GM23338 (cell line): ENCODE data around the gene KDM1A.

Source experiments
- CREB1 ChIP-seq: fragments of 250-450 bp; sonication (Bioruptor Pico); IDR thresholded peaks from 2 replicates; pipeline ENCODE4 v1.5.0; 2020; ENCODE audit warnings: low read depth, mild to moderate bottlenecking, moderate library complexity
- EZH2 ChIP-seq: fragments of 200-600 bp; sonication (generic); IDR thresholded peaks from one replicate; pipeline ENCODE4 v1.8.0; 2017; ENCODE audit warnings: antibody characterized with exemption, mild to moderate bottlenecking, low read depth; ENCODE audit not compliant: unreplicated experiment
- EZH2phosphoT487 ChIP-seq: fragments of 200-600 bp; sonication (generic); IDR thresholded peaks from one replicate; pipeline ENCODE4 v1.8.1; 2018; ENCODE audit warnings: antibody characterized with exemption; ENCODE audit not compliant: unreplicated experiment
- JUNB ChIP-seq: IDR thresholded peaks from one replicate; pipeline ENCODE4 v1.6.1; 2016; ENCODE audit warnings: antibody characterized with exemption; ENCODE audit not compliant: unreplicated experiment
- NANOG ChIP-seq: IDR thresholded peaks from 2 replicates; pipeline ENCODE4 v1.6.1; 2016; ENCODE audit warnings: antibody characterized with exemption, borderline replicate concordance
- POLR2AphosphoS5 ChIP-seq: IDR thresholded peaks from 2 replicates; pipeline ENCODE4 v1.6.1; 2016; ENCODE audit warnings: antibody characterized with exemption, low read depth
- STAT1 ChIP-seq: IDR thresholded peaks from one replicate; pipeline ENCODE4 v1.6.1; 2016; ENCODE audit warnings: antibody characterized with exemption; ENCODE audit not compliant: unreplicated experiment
- ZNF114 ChIP-seq: fragments of 250-450 bp; sonication (Bioruptor Pico); IDR thresholded peaks from 2 replicates; pipeline ENCODE4 v1.5.0; 2020; ENCODE audit warnings: mild to moderate bottlenecking, moderate library complexity
- TF ChIP-seq, protein P1 (sequence below), 2 experiments: fragments of 200-600 bp in 1 of 2; sonication (generic) in 1 of 2; conservative IDR thresholded peaks; 2 replicates each; pipeline versions ENCODE4 v1.5.1 to v1.6.1; 2016 to 2017; ENCODE audit warnings: antibody characterized with exemption in 2 of 2, low read depth in 2 of 2, mild to moderate bottlenecking in 2 of 2, moderate library complexity in 1 of 2
- TF ChIP-seq, protein P2 (sequence below): fragments of 250-450 bp; sonication (Bioruptor Pico); IDR thresholded peaks from 2 replicates; pipeline ENCODE4 v1.5.0; 2020; ENCODE audit warnings: mild to moderate bottlenecking, moderate library complexity
- TF ChIP-seq, protein P3 (sequence below): IDR thresholded peaks from one replicate; pipeline ENCODE4 v1.6.1; 2018; ENCODE audit warnings: antibody characterized with exemption; ENCODE audit not compliant: unreplicated experiment

DNA sequence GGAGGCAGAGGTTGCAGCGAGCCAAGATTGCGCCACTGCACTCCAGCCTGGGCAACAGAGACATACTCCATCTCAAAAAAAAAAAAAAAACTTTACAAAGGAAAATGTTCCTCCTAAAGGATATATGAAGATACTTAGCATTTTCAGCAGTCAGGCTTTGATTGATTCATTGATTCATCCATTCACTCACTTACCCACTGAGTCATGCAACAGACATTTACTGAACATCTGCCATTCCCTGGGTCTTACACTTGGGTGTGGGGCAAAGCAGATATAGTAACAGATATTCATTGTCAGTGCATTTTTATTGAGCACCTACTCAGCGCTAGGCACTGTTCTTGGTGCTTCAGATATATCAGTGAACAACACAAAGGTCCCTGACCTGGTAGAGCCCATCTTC, 41.0 kb upstream of the KDM1A start:
- TF ChIP-seq, protein P1, sequence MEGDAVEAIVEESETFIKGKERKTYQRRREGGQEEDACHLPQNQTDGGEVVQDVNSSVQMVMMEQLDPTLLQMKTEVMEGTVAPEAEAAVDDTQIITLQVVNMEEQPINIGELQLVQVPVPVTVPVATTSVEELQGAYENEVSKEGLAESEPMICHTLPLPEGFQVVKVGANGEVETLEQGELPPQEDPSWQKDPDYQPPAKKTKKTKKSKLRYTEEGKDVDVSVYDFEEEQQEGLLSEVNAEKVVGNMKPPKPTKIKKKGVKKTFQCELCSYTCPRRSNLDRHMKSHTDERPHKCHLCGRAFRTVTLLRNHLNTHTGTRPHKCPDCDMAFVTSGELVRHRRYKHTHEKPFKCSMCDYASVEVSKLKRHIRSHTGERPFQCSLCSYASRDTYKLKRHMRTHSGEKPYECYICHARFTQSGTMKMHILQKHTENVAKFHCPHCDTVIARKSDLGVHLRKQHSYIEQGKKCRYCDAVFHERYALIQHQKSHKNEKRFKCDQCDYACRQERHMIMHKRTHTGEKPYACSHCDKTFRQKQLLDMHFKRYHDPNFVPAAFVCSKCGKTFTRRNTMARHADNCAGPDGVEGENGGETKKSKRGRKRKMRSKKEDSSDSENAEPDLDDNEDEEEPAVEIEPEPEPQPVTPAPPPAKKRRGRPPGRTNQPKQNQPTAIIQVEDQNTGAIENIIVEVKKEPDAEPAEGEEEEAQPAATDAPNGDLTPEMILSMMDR (conservative IDR thresholded peaks at IDR 0.05; ENCODE audit: low read depth in 2 of 2): no peak
- TF ChIP-seq POLR2AphosphoS5: no peak
- TF ChIP-seq, protein P2, sequence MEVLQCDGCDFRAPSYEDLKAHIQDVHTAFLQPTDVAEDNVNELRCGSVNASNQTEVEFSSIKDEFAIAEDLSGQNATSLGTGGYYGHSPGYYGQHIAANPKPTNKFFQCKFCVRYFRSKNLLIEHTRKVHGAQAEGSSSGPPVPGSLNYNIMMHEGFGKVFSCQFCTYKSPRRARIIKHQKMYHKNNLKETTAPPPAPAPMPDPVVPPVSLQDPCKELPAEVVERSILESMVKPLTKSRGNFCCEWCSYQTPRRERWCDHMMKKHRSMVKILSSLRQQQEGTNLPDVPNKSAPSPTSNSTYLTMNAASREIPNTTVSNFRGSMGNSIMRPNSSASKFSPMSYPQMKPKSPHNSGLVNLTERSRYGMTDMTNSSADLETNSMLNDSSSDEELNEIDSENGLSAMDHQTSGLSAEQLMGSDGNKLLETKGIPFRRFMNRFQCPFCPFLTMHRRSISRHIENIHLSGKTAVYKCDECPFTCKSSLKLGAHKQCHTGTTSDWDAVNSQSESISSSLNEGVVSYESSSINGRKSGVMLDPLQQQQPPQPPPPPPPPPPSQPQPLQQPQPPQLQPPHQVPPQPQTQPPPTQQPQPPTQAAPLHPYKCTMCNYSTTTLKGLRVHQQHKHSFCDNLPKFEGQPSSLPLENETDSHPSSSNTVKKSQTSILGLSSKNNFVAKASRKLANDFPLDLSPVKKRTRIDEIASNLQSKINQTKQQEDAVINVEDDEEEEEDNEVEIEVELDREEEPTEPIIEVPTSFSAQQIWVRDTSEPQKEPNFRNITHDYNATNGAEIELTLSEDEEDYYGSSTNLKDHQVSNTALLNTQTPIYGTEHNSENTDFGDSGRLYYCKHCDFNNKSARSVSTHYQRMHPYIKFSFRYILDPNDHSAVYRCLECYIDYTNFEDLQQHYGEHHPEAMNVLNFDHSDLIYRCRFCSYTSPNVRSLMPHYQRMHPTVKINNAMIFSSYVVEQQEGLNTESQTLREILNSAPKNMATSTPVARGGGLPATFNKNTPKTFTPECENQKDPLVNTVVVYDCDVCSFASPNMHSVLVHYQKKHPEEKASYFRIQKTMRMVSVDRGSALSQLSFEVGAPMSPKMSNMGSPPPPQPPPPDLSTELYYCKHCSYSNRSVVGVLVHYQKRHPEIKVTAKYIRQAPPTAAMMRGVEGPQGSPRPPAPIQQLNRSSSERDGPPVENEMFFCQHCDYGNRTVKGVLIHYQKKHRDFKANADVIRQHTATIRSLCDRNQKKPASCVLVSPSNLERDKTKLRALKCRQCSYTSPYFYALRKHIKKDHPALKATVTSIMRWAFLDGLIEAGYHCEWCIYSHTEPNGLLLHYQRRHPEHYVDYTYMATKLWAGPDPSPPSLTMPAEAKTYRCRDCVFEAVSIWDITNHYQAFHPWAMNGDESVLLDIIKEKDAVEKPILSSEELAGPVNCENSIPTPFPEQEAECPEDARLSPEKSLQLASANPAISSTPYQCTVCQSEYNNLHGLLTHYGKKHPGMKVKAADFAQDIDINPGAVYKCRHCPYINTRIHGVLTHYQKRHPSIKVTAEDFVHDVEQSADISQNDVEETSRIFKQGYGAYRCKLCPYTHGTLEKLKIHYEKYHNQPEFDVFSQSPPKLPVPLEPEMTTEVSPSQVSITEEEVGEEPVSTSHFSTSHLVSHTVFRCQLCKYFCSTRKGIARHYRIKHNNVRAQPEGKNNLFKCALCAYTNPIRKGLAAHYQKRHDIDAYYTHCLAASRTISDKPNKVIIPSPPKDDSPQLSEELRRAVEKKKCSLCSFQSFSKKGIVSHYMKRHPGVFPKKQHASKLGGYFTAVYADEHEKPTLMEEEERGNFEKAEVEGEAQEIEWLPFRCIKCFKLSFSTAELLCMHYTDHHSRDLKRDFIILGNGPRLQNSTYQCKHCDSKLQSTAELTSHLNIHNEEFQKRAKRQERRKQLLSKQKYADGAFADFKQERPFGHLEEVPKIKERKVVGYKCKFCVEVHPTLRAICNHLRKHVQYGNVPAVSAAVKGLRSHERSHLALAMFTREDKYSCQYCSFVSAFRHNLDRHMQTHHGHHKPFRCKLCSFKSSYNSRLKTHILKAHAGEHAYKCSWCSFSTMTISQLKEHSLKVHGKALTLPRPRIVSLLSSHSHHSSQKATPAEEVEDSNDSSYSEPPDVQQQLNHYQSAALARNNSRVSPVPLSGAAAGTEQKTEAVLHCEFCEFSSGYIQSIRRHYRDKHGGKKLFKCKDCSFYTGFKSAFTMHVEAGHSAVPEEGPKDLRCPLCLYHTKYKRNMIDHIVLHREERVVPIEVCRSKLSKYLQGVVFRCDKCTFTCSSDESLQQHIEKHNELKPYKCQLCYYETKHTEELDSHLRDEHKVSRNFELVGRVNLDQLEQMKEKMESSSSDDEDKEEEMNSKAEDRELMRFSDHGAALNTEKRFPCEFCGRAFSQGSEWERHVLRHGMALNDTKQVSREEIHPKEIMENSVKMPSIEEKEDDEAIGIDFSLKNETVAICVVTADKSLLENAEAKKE (CRISPR knock-in tag): no peak
- TF ChIP-seq CREB1 (CRISPR knock-in tag): no peak
- TF ChIP-seq JUNB: no peak
- no peak for TF ChIP-seq EZH2phosphoT487
- TF ChIP-seq, protein P3, sequence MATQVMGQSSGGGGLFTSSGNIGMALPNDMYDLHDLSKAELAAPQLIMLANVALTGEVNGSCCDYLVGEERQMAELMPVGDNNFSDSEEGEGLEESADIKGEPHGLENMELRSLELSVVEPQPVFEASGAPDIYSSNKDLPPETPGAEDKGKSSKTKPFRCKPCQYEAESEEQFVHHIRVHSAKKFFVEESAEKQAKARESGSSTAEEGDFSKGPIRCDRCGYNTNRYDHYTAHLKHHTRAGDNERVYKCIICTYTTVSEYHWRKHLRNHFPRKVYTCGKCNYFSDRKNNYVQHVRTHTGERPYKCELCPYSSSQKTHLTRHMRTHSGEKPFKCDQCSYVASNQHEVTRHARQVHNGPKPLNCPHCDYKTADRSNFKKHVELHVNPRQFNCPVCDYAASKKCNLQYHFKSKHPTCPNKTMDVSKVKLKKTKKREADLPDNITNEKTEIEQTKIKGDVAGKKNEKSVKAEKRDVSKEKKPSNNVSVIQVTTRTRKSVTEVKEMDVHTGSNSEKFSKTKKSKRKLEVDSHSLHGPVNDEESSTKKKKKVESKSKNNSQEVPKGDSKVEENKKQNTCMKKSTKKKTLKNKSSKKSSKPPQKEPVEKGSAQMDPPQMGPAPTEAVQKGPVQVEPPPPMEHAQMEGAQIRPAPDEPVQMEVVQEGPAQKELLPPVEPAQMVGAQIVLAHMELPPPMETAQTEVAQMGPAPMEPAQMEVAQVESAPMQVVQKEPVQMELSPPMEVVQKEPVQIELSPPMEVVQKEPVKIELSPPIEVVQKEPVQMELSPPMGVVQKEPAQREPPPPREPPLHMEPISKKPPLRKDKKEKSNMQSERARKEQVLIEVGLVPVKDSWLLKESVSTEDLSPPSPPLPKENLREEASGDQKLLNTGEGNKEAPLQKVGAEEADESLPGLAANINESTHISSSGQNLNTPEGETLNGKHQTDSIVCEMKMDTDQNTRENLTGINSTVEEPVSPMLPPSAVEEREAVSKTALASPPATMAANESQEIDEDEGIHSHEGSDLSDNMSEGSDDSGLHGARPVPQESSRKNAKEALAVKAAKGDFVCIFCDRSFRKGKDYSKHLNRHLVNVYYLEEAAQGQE: no peak
- no peak for TF ChIP-seq STAT1
- TF ChIP-seq EZH2: no peak
- no peak for TF ChIP-seq ZNF114 (CRISPR knock-in tag)
- no peak for TF ChIP-seq NANOG
